HG03064 (cell line): ENCODE results near the gene STPG2.

Source experiments
- ATAC-seq: cut with Tn5 transposase; IDR thresholded peaks from one replicate; pipeline ENCODE4 v1.9.1; 2021; ENCODE audit warnings: low read depth; ENCODE audit not compliant: unreplicated experiment

The STPG2 gene

DNA sequence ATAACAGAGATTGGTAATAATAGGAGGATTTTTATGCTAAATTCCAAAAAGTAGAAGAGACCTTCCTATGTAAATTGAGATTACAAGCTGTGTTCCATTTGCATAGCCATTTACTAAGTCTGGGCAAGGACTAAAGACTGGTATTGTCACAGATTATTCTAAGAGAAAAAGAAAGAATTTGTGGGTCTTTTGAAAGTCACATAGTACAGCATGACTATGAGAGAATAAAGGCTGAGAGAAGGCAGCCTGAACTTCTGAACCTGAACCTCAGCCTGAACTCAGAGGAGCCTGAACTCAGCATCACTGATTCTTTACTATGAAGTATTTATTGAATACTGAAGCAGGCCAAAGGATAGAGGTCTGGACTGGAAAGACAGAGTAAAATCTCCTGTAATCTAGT lies 297.5 kb downstream of the STPG2 start:
- no peak for ATAC-seq

- ATAC-seq = no peak
Observed at GRCh38 chr4:97841512-97841911, 301.8 kb downstream of the STPG2 start.

- ATAC-seq = no peak
Observed at GRCh38 chr4:97836662-97837061, 306.6 kb downstream of the STPG2 start.

GRCh38 chr4:97828646-97829045 lies 314.6 kb downstream of the STPG2 start:
- no peak for ATAC-seq

- ATAC-seq = no peak
Observed at GRCh38 chr4:97819294-97819693, 324.0 kb downstream of the STPG2 start.

- ATAC-seq = no peak
Observed at GRCh38 chr4:97812768-97813167, 330.5 kb downstream of the STPG2 start.

- ATAC-seq = no peak
Observed at GRCh38 chr4:97786306-97786920, 356.9 kb downstream of the STPG2 start.

- no peak for ATAC-seq
Observed at GRCh38 chr4:97778174-97778573, 365.1 kb downstream of the STPG2 start.

- no peak for ATAC-seq
Observed at GRCh38 chr4:97774347-97774989, 368.8 kb downstream of the STPG2 start.

GRCh38 chr4:97770222-97770621 lies 373.1 kb downstream of the STPG2 start:
- ATAC-seq = no peak

DNA sequence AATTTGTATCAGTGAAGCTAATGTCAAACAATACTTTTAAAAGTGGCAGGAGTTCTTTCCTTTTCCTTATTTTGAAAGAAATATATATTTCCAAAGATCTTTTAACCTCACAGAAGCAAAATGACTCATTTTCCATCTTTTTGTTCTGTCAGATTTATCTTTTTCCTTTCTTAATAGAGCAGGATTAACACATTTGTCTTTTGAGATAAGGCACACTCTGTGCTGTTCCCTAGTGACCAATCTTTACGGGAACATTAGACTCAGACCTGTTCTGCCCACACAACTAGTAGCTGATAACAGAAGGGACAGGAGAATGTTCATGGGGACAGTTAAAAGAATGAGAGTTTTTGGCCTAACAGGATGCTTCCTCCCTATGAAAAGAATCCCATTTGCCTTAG lies 381.2 kb downstream of the STPG2 start:
- no peak for ATAC-seq

DNA sequence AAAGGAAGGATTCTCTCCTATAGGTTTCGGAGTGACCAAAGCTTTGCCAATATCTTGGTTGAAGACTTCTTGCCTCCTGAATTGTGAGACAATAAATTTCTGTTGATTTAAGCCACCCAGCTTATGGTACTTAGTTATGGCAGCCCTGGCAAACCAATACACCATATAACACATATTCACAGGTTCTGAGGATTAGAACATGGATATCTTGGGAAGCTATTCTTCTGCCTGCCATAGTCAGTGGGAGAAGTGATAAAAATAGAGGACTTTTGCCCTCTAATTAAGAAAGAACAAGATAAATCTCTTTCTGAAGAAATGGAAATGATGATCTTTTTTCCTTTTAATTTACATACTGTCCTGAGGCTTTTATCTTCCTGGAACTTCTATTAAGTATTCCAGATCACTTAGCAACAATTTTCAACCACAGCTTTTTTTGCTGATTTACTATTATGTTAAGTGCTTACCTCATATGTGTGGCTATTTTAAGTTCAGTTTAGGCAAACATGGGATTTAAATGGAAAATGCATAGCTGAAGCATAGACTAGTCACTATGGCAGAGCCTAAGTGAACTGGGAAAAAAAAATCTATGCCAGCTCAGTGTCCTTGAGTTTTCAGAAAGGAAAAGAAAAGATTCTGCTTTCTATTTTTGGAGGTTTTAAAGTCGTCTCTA lies 381.7 kb downstream of the STPG2 start:
- no peak for ATAC-seq

DNA sequence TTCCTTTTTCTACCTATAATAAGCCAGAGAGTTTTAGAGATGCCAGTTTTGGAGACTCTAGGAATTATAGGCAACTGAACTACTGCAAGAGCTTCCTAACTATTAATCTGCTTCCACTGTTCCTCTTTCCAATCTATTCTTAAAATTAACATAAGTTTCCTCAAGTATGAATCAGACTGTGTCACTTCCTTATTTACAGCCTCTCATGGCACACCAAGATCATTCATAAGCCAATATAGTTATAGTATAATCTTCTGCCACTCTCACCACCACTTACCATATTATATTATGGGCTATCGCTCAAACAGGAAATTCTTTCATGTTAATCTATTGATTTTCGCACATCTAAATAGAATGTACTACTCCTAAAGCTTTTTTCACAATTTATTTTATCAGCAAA lies 383.5 kb downstream of the STPG2 start:
- no peak for ATAC-seq

DNA sequence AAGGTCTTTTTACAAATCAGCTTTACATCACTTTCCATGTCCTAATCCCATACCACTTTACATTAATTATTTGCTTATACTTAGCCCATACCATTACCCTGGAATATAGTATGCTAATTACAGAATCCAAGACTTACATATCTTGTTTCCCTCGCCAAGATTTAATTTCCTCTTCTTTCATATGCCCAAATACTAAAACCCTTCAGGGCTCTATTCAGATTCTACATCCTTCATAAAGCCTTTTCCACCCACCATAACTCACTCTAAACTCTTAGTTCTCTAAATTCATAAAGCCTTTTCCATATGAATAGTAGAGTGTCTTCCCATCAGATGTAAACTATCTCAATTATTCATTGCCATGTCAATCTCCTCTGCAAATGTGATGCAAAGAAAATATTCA lies 390.7 kb downstream of the STPG2 start:
- no peak for ATAC-seq

GRCh38 chr4:97747945-97748344 lies 395.3 kb downstream of the STPG2 start:
- no peak for ATAC-seq

DNA sequence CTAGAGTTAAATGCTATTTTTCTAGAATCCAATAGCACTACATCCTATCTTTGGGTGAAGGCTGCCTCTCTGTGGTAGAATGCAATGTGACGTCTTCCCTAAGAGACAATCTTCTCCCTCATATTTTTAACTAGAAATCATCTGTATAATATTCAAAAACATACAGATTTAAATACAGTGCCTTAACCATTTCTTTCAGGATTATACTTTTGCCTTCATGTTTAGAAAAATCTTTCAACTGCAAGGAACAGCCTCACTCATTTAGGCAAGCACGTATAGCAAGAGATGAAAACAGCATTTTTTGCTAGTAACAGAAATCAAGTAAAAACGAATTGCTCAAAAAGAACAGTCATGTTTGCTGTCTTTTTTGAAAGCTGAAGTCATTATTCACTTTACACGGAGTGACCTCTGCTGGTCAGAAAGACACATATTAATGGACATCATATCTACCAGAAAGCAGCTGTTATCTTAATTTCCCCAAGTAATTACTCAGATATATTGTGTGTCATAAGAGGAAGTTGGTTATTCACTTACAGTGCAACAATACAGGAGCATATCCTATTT lies 422.3 kb downstream of the STPG2 start:
- ATAC-seq = no peak

- ATAC-seq = no peak
Observed at GRCh38 chr4:97691111-97691605, 452.1 kb downstream of the STPG2 start.

DNA sequence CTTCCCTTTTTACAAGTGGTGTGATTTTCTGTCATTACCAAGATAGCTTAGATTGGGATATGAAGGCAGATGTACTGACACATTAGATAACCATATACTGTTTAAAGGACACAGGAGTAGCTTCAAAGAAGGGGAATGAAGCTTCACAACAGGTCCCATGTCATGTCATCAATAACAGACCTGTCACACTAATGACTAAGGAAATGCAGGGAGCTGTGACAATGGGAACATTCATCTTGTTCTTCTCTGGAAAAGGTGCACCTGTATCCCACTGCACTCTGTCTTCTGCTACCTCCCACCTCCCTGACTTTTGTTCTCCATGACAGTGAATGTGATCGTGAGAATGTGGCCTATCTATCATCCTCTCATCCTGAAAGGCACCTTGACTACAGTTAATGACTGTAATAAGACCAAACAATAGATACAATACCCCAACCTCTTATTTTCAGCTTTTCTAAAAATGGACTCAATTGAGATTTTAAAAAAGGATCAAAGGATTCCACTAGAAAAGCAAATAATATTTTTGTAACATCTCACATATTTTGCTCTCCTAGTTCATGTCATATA lies 472.5 kb downstream of the STPG2 start:
- no peak for ATAC-seq

- no peak for ATAC-seq
Observed at GRCh38 chr4:97665553-97665952, 477.7 kb downstream of the STPG2 start.

DNA sequence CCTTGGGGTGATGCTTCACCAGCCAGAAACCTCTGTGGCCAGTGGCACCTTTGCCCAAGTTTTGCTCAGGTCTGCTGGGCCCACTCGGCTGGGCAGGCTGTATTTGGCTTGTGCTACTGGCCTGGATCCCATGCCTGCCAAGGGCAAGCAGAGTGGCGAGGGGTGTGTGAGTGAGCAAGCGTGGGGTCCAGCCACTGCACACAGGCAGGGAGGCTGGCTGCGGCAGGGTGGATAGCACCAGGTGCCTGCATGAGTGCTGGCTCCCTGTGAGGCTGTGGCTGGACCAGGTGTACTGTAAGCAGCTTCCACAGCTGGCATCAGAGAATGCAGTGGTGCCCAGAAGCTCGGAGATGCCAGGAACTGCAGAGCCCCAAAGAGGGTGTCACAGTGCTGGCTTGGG lies 478.5 kb downstream of the STPG2 start:
- no peak for ATAC-seq

DNA sequence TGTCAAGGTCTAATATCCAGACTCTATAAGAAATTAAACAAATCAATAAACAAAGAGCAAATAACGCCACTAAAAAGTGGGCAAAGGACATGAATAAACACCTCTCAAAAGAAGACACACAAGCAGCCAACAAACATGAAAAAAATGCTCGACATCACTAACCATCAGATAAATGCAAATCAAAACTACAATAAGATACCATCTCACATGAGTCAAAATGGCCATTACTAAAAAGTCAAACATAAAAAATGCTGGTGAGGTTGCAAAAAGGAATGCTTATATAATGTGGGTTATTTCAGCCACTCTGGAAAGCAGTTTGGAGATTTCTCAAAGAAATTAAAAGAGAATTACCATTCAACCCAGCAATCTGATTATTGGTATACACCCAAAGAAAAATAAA lies 481.1 kb downstream of the STPG2 start:
- no peak for ATAC-seq
